ENCODE data around the gene C5orf46. TPM values are rescaled to one million over a fixed set of nuclear protein-coding genes. Genes with fewer than 3 reads are reported as not detected.
"Not testable (repeated sequence)": the region's sequence is repeated elsewhere in the genome, so short reads cannot be mapped to it uniquely, and the experiment has no call there.

Gene C5orf46
- total RNA-seq, 1 donor from 2014 or later: not detected

GRCh38 chr5:147895864-147896263 lies 10.5 kb downstream of the C5orf46 start:
- no peak for DNase-seq (ENCODE audit: low spot score)

GRCh38 chr5:147893820-147894219 lies 12.5 kb downstream of the C5orf46 start:
- no peak for DNase-seq (ENCODE audit: low spot score)

- no peak for DNase-seq (ENCODE audit: low spot score)
Measured at GRCh38 chr5:147892696-147893296, 13.5 kb downstream of the C5orf46 start.

GRCh38 chr5:147887930-147888329 lies 18.4 kb downstream of the C5orf46 start:
- DNase-seq (ENCODE audit: low spot score): no peak

- DNase-seq (ENCODE audit: low spot score): no peak
Measured at GRCh38 chr5:147887026-147887627, 19.2 kb downstream of the C5orf46 start.

GRCh38 chr5:147882586-147883313 lies 23.6 kb downstream of the C5orf46 start:
- DNase-seq (ENCODE audit: low spot score): no peak

- no peak for DNase-seq (ENCODE audit: low spot score)
Measured at GRCh38 chr5:147880487-147880886, 25.9 kb downstream of the C5orf46 start.

GRCh38 chr5:147879784-147880183 lies 26.6 kb downstream of the C5orf46 start:
- DNase-seq (ENCODE audit: low spot score): no peak

GRCh38 chr5:147878066-147878759 lies 28.1 kb downstream of the C5orf46 start, which contains the start of gene SCGB3A2:
TSS of gene SCGB3A2 (plus strand) at chr5:147878711. CDS start at chr5:147878804, 93 bp downstream.
- no peak for DNase-seq (ENCODE audit: low spot score)

GRCh38 chr5:147876626-147877025 lies 29.7 kb downstream of the C5orf46 start:
- DNase-seq (ENCODE audit: low spot score): no peak

- no peak for DNase-seq (ENCODE audit: low spot score)
Measured at GRCh38 chr5:147876141-147876540, 30.2 kb downstream of the C5orf46 start.

GRCh38 chr5:147874910-147875367 lies 31.4 kb downstream of the C5orf46 start:
- DNase-seq (ENCODE audit: low spot score): no peak

- DNase-seq (ENCODE audit: low spot score): not testable (repeated sequence)
Measured at GRCh38 chr5:147874118-147874875, 32.0 kb downstream of the C5orf46 start.

- DNase-seq (ENCODE audit: low spot score): not testable (repeated sequence)
Measured at GRCh38 chr5:147872744-147873435, 33.4 kb downstream of the C5orf46 start.

- DNase-seq (ENCODE audit: low spot score): not testable (repeated sequence)
Measured at GRCh38 chr5:147871980-147872549, 34.3 kb downstream of the C5orf46 start.

GRCh38 chr5:147869892-147870291 lies 36.4 kb downstream of the C5orf46 start:
- DNase-seq (ENCODE audit: low spot score): not testable (repeated sequence)

- no peak for DNase-seq (ENCODE audit: low spot score)
Measured at GRCh38 chr5:147869112-147869511, 37.2 kb downstream of the C5orf46 start.

GRCh38 chr5:147863454-147864158 lies 42.7 kb downstream of the C5orf46 start:
- no peak for DNase-seq (ENCODE audit: low spot score)

GRCh38 chr5:147860641-147861025 lies 45.7 kb downstream of the C5orf46 start:
- no peak for DNase-seq (ENCODE audit: low spot score)

All from mesenteric fat pad (tissue), 1 donor.